OCI-LY3 (cell line): Measurements from ENCODE around the gene CYTH4.

Experiments
- H2AFZ ChIP-seq: fragments of 200-600, 300-600 bp; shearing (Covaris generic); 2 replicates; pipeline ENCODE4 v1.6.0; 2014; ENCODE audit warnings: antibody characterized with exemption, low read depth, low read length
- H3K27ac ChIP-seq: fragments of 200-600, 300-600 bp; sonication (generic); 2 replicates; pipeline ENCODE4 v1.5.1; 2014; ENCODE audit warnings: mild to moderate bottlenecking, low read length, moderate library complexity, mixed read lengths
- H3K27me3 ChIP-seq: fragments of 200-600, 300-600 bp; sonication (generic); 2 replicates; pipeline ENCODE4 v1.6.1; 2014; ENCODE audit warnings: low read depth, low read length, mixed read lengths
- H3K36me3 ChIP-seq: fragments of 200-600, 300-600 bp; sonication (generic); replicated peaks from 2 replicates; pipeline ENCODE3; 2014; ENCODE audit warnings: low read depth, low read length, mixed read lengths
- H3K4me1 ChIP-seq: fragments of 300-600, 200-600 bp; sonication (generic); 2 replicates; pipeline ENCODE4 v1.6.1; 2014; ENCODE audit warnings: low read length, mixed read lengths
- H3K4me2 ChIP-seq: fragments of 200-600, 300-600 bp; sonication (generic); 2 replicates; pipeline ENCODE4 v1.6.1; 2014; ENCODE audit warnings: low read length, mixed read lengths
- H3K4me3 ChIP-seq: fragments of 300-600, 200-600 bp; sonication (generic); 2 replicates; pipeline ENCODE4 v1.5.1; 2014; ENCODE audit warnings: antibody characterized with exemption, mild to moderate bottlenecking, low read length, moderate library complexity
- H3K79me2 ChIP-seq: fragments of 300-600, 200-600 bp; shearing (Covaris generic); 2 replicates; pipeline ENCODE4 v1.6.1; 2014; ENCODE audit warnings: mild to moderate bottlenecking, low read length, mixed read lengths
- H3K9ac ChIP-seq: fragments of 300-600, 200-600 bp; shearing (Covaris generic); 2 replicates; pipeline ENCODE4 v1.6.0; 2014; ENCODE audit warnings: mild to moderate bottlenecking, low read length, moderate library complexity
- H3K9me3 ChIP-seq: fragments of 200-600, 300-600 bp; shearing (Covaris generic); 2 replicates; pipeline ENCODE4 v1.6.1; 2014; ENCODE audit warnings: low read length, mixed read lengths; ENCODE audit not compliant: insufficient read depth
- H4K20me1 ChIP-seq: fragments of 200-600, 300-600 bp; sonication (generic); 2 replicates; pipeline ENCODE4 v1.6.1; 2016; ENCODE audit warnings: low read length, mixed read lengths; ENCODE audit not compliant: insufficient read depth
- EZH2phosphoT487 ChIP-seq: fragments of 200-600 bp; shearing (Covaris generic); IDR thresholded peaks from 2 replicates; pipeline ENCODE4 v1.6.1; 2018; ENCODE audit warnings: antibody characterized with exemption, mixed run types, low read depth
- TF ChIP-seq, protein P1 (sequence below): fragments of 200-600, 300-600 bp; sonication (generic); IDR thresholded peaks from 2 replicates; pipeline ENCODE4 v1.5.1; 2014; ENCODE audit warnings: antibody characterized with exemption, low read length, low read depth

Gene CYTH4

DNA sequence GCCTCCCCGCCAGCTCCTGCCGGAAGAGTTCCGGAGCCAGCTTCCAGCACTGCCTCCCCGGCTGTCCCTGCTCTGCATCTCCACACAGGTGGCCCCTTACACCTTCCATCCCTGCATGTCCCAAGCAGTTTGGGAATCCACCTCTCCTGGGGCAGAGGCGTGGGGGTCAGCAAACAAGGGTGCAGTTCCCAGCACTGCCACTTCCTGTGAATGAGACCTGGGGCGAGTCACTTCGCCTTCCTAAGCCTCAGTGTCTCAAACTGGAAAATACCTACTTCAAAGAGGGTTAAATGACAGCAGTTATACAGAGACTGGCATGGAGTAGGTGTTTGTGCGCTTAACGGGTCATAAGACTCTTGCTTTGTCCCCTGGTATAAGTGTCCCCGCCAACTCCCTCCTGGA is 5.2 kb downstream of the CYTH4 start:
- H3K79me2 ChIP-seq, result peaks cover 33% of the 10 kb centered on the region
- peaks cover 54% of the 10 kb centered on the region for H4K20me1 ChIP-seq
- H3K9ac ChIP-seq, result no peak overlapping the region
- no peak overlapping the region for H3K4me2 ChIP-seq
- no peak overlapping the region for H3K27ac ChIP-seq
- no peaks in the 10 kb centered on the region for H3K27me3 ChIP-seq
- H3K4me3 ChIP-seq, result no peak overlapping the region
- peaks cover 41% of the 10 kb centered on the region for H3K4me1 ChIP-seq
- no peak overlapping the region for H2AFZ ChIP-seq
- H3K36me3 ChIP-seq, result peaks cover 66% of the 10 kb centered on the region
- TF ChIP-seq EZH2phosphoT487, result no peak
- TF ChIP-seq, protein P1, sequence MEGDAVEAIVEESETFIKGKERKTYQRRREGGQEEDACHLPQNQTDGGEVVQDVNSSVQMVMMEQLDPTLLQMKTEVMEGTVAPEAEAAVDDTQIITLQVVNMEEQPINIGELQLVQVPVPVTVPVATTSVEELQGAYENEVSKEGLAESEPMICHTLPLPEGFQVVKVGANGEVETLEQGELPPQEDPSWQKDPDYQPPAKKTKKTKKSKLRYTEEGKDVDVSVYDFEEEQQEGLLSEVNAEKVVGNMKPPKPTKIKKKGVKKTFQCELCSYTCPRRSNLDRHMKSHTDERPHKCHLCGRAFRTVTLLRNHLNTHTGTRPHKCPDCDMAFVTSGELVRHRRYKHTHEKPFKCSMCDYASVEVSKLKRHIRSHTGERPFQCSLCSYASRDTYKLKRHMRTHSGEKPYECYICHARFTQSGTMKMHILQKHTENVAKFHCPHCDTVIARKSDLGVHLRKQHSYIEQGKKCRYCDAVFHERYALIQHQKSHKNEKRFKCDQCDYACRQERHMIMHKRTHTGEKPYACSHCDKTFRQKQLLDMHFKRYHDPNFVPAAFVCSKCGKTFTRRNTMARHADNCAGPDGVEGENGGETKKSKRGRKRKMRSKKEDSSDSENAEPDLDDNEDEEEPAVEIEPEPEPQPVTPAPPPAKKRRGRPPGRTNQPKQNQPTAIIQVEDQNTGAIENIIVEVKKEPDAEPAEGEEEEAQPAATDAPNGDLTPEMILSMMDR, result no peak
- H3K9me3 ChIP-seq, result no peaks in the 10 kb centered on the region

- H2AFZ ChIP-seq, result no peak overlapping the region
- peaks cover 76% of the 10 kb centered on the region for H3K36me3 ChIP-seq
- H3K4me2 ChIP-seq, result no peak overlapping the region
- no peak overlapping the region for H3K27ac ChIP-seq
- TF ChIP-seq EZH2phosphoT487, result no peak
- TF ChIP-seq, protein P1, result peak; percentile 41
- H3K9ac ChIP-seq, result no peak overlapping the region
- H3K4me1 ChIP-seq, result peaks cover 31% of the 10 kb centered on the region
- peaks cover 23% of the 10 kb centered on the region for H3K79me2 ChIP-seq
- H3K4me3 ChIP-seq, result no peak overlapping the region
- no peaks in the 10 kb centered on the region for H3K9me3 ChIP-seq
- H4K20me1 ChIP-seq, result peaks cover 61% of the 10 kb centered on the region
- H3K27me3 ChIP-seq, result no peaks in the 10 kb centered on the region
Measured at GRCh38 chr22:37288521-37288920, 6.2 kb downstream of the CYTH4 start.

- no peak overlapping the region for H3K9ac ChIP-seq
- H3K36me3 ChIP-seq, result peaks cover 71% of the 10 kb centered on the region
- peaks cover 16% of the 10 kb centered on the region for H3K79me2 ChIP-seq
- H3K4me2 ChIP-seq, result no peak overlapping the region
- H3K9me3 ChIP-seq, result no peaks in the 10 kb centered on the region
- peaks cover 25% of the 10 kb centered on the region for H3K4me1 ChIP-seq
- H4K20me1 ChIP-seq, result peaks cover 62% of the 10 kb centered on the region
- H3K27me3 ChIP-seq, result no peaks in the 10 kb centered on the region
- H2AFZ ChIP-seq, result no peak overlapping the region
- TF ChIP-seq EZH2phosphoT487, result no peak
- TF ChIP-seq, protein P1, result no peak
- H3K4me3 ChIP-seq, result no peak overlapping the region
- no peak overlapping the region for H3K27ac ChIP-seq
Measured at GRCh38 chr22:37289156-37289735, 6.9 kb downstream of the CYTH4 start.

GRCh38 chr22:37290737-37291136 is 8.4 kb downstream of the CYTH4 start:
- peaks cover 25% of the 10 kb centered on the region for H3K4me1 ChIP-seq
- no peak overlapping the region for H3K4me3 ChIP-seq
- no peak for TF ChIP-seq EZH2phosphoT487
- TF ChIP-seq, protein P1, result no peak
- H3K79me2 ChIP-seq, result peaks cover 9% of the 10 kb centered on the region
- no peak overlapping the region for H3K9ac ChIP-seq
- H3K36me3 ChIP-seq, result peaks cover 76% of the 10 kb centered on the region
- no peaks in the 10 kb centered on the region for H3K9me3 ChIP-seq
- no peak overlapping the region for H3K4me2 ChIP-seq
- peaks cover 62% of the 10 kb centered on the region for H4K20me1 ChIP-seq
- no peak overlapping the region for H3K27ac ChIP-seq
- H2AFZ ChIP-seq, result no peak overlapping the region
- no peaks in the 10 kb centered on the region for H3K27me3 ChIP-seq
